ENCODE measurements around the gene NADK2. TPM values are rescaled to one million over a fixed set of nuclear protein-coding genes. Genes with fewer than 3 reads are reported as not detected.
A peak's percentile ranks its signal among the peaks of the same experiment; 100 is the strongest.

NADK2 gene
- total RNA-seq, 6 experiments from 2014 or later, result 102 to 253 (median 142) TPM

GRCh38 chr5:36244076-36244475, 2.4 kb upstream of the NADK2 start:
- ATAC-seq, result no peak
- Histone ChIP-seq H3K27ac (peak overlapping the region; percentile 98 to 99 (median 99)), H3K4me3 (no peak overlapping the region), H3K36me3 (no peaks in the 10 kb centered on the region), H3K4me1 (peaks cover 0 to 15% (median 3%) of the 10 kb centered on the region in 4 donors), H3K27me3 (no peaks in the 10 kb centered on the region), H3K9me3 (no peaks in the 10 kb centered on the region)
- intact Hi-C loops (cut with DNase I), result loop anchor here in 1 of 2 donors (5.0 kb wide), 1 partner anchor 58 kb away; the partner anchor contains the start of gene RANBP3L
- DNase-seq, result no peak
- 57% methylated on average over 3 of the region's 3 CpGs for WGBS (ENCODE audit: insufficient coverage, low coverage, low lambda C conversion rate, missing lambda C conversion rate)
- TF ChIP-seq POLR2A (IDR thresholded peaks at IDR 0.05) (no peak), CTCF (IDR thresholded peaks at IDR 0.05) (no peak)

GRCh38 chr5:36243653-36244052, 1.9 kb upstream of the NADK2 start:
- Histone ChIP-seq H3K4me1 (peaks cover 0 to 19% (median 3%) of the 10 kb centered on the region in 4 donors), H3K9me3 (no peaks in the 10 kb centered on the region), H3K27me3 (no peaks in the 10 kb centered on the region), H3K27ac (peak overlapping the region; percentile 98 to 99 (median 99)), H3K4me3 (peak overlapping the region in 2 of 3 donors; percentile 78 to 83), H3K36me3 (no peaks in the 10 kb centered on the region)
- DNase-seq (no peak), ATAC-seq (no peak)
- TF ChIP-seq POLR2A (IDR thresholded peaks at IDR 0.05) (no peak), CTCF (IDR thresholded peaks at IDR 0.05) (no peak)
- intact Hi-C loops (cut with DNase I), result loop anchor here in 1 of 2 donors (5.0 kb wide), 1 partner anchor 59 kb away; the partner anchor contains the start of gene RANBP3L
- WGBS (ENCODE audit: insufficient coverage, low coverage, low lambda C conversion rate, missing lambda C conversion rate), result 39% methylated on average over 1 of the region's 1 CpG

GRCh38 chr5:36242534-36243485, 1.1 kb upstream of the NADK2 start:
- intact Hi-C loops (cut with DNase I), result loop anchor here in 1 of 2 donors (5.0 kb wide), 1 partner anchor 59 kb away; the partner anchor contains the start of gene RANBP3L
- H3K9me3 ChIP-seq, result no peaks in the 10 kb centered on the region
- DNase-seq (peak; percentile 35 to 67 (median 63)), ATAC-seq (peak; percentile 3 to 38 (median 16))
- H3K4me1 ChIP-seq, result peaks cover 0 to 27% (median 3%) of the 10 kb centered on the region in 4 donors
- H3K27ac ChIP-seq, result peak overlapping the region; percentile 98 to 99 (median 99)
- no peak for TF ChIP-seq CTCF (IDR thresholded peaks at IDR 0.05)
- no peak for TF ChIP-seq POLR2A (IDR thresholded peaks at IDR 0.05)
- H3K4me3 ChIP-seq, result peak overlapping the region; percentile 77 to 83 (median 78)
- no peaks in the 10 kb centered on the region for H3K36me3 ChIP-seq
- WGBS (ENCODE audit: insufficient coverage, low coverage, low lambda C conversion rate, missing lambda C conversion rate), result 20% methylated on average over 21 of the region's 24 CpGs
- no peaks in the 10 kb centered on the region for H3K27me3 ChIP-seq

GRCh38 chr5:36240779-36241630, 720 bp downstream of the NADK2 start:
- no peaks in the 10 kb centered on the region for H3K9me3 ChIP-seq
- ATAC-seq (peak; percentile 2 to 19 (median 16)), DNase-seq (peak; percentile 63 to 73 (median 72))
- TF ChIP-seq CTCF (IDR thresholded peaks at IDR 0.05) (no peak), POLR2A (IDR thresholded peaks at IDR 0.05) (no peak)
- peaks cover 0 to 45% (median 11%) of the 10 kb centered on the region in 4 donors for H3K4me1 ChIP-seq
- intact Hi-C loops (cut with DNase I), result loop anchor here in 1 of 2 donors (5.0 kb wide), 1 partner anchor 61 kb away; the partner anchor contains the start of gene RANBP3L
- WGBS (ENCODE audit: insufficient coverage, low coverage, low lambda C conversion rate, missing lambda C conversion rate), result under 1% methylated on average over 16 of the region's 61 CpGs
- peak overlapping the region; percentile 98 to 99 (median 99) for H3K27ac ChIP-seq
- H3K27me3 ChIP-seq, result no peaks in the 10 kb centered on the region
- H3K36me3 ChIP-seq, result no peaks in the 10 kb centered on the region
- peak overlapping the region; percentile 77 to 83 (median 78) for H3K4me3 ChIP-seq
